K562 (cell line): ENCODE measurements around the gene CORIN. TPM values are rescaled to one million over a fixed set of nuclear protein-coding genes. Genes with fewer than 3 reads are reported as not detected.

Experiments
- ATAC-seq: fragments of 200-7000 bp; cut with Tn5 transposase; 3 replicates; pipeline ENCODE4 v1.9.1; 2020; ENCODE audit warnings: moderate library complexity
- BruUV-seq: library from RNA; stranded (reverse); fragments of 400-500 nt; replicated peaks from 2 replicates; lab custom pipeline; 2021; lab: Mats Ljungman, UMichigan
- CTCF ChIA-PET: fragments of 300-600 bp; formaldehyde crosslinking; extraction: SDS; loops from one replicate; lab custom pipeline; 2021; ENCODE audit warnings: low intra/inter-chr PET ratio; lab: Yijun Ruan, JAX
- POLR2A ChIA-PET: fragments of 300-600, 350-650 bp; sonication (Branson Sonifier 250); formaldehyde crosslinking; extraction: SDS; loops from one replicate; lab custom pipeline; 2021; ENCODE audit warnings: antibody characterized with exemption, inconsistent platforms; lab: Yijun Ruan, JAX
- DNase-seq, 4 experiments: peaks; one replicate each; pipeline versions ENCODE4 v3.0.0 to v3.0.0-alpha.2; 2011 to 2018; ENCODE audit warnings: low spot score in 3 of 4, mixed read lengths in 3 of 4; ENCODE audit errors: extremely low read depth in 1 of 4
- FAIRE-seq: peaks from 2 replicates; lab custom pipeline; 2011; peaks lifted over from hg19 to GRCh38; lab: Jason Lieb, UNC
- H2AFZ ChIP-seq: 2 replicates; pipeline ENCODE4 v1.6.0; 2011; ENCODE audit warnings: low read depth, low read length, control low read depth, inconsistent platforms
- H3K27ac ChIP-seq: fragments of 200-600 bp; 3 replicates; pipeline ENCODE4 v1.8.0; 2011; ENCODE audit warnings: low read depth, mild to moderate bottlenecking, control low read depth, inconsistent platforms, low read length, moderate library complexity, mixed read lengths; ENCODE audit errors: extremely low read depth
- H3K27me3 ChIP-seq, 2 experiments: fragments of 300-600 bp in 1 of 2; 2 replicates in 1 of 2; 3 replicates in 1 of 2; pipeline versions ENCODE4 v1.6.0 to v1.8.0; 2011; ENCODE audit warnings: inconsistent platforms in 2 of 2, low read length in 2 of 2, mild to moderate bottlenecking in 1 of 2, mixed read lengths in 1 of 2, moderate library complexity in 1 of 2; ENCODE audit not compliant: control insufficient read depth in 2 of 2, insufficient read depth in 2 of 2
- H3K36me3 ChIP-seq: fragments of 300-600 bp; 3 replicates; pipeline ENCODE4 v1.8.0; 2011; ENCODE audit warnings: mild to moderate bottlenecking, low read length, inconsistent platforms; ENCODE audit not compliant: control insufficient read depth, insufficient read depth
- H3K4me1 ChIP-seq, 2 experiments: fragments of 200-600 bp in 1 of 2; replicated peaks in 1 of 2; 2 replicates in 1 of 2; 3 replicates in 1 of 2; pipeline versions ENCODE4 v1.5.1 to v1.8.0; 2011; ENCODE audit warnings: inconsistent platforms in 2 of 2, low read length in 2 of 2, mild to moderate bottlenecking in 1 of 2, mixed read lengths in 1 of 2, moderate library complexity in 1 of 2; ENCODE audit not compliant: control insufficient read depth in 2 of 2, insufficient read depth in 2 of 2
- H3K4me2 ChIP-seq: 2 replicates; pipeline ENCODE4 v1.6.1; 2011; ENCODE audit warnings: low read length, control low read depth, inconsistent platforms, mixed read lengths; ENCODE audit not compliant: insufficient read depth
- H3K4me3 ChIP-seq: fragments of 200-600 bp; sonication (generic), shearing (Covaris generic); 2 replicates; pipeline ENCODE4 v1.5.1; 2016; ENCODE audit warnings: control low read depth, inconsistent platforms
- H3K79me2 ChIP-seq: fragments of 200-600 bp; 3 replicates; pipeline ENCODE4 v1.8.0; 2011; ENCODE audit warnings: low read length, inconsistent platforms; ENCODE audit not compliant: control insufficient read depth, insufficient read depth
- H3K9ac ChIP-seq, 2 experiments: 2 replicates each; pipeline versions ENCODE4 v1.6.0 to v1.6.1; 2011; ENCODE audit warnings: low read depth in 2 of 2, low read length in 2 of 2, control low read depth in 1 of 2, inconsistent platforms in 1 of 2, mild to moderate bottlenecking in 1 of 2, mixed read lengths in 1 of 2; ENCODE audit not compliant: insufficient read depth in 1 of 2
- H3K9me1 ChIP-seq: one replicate; pipeline ENCODE4 v1.6.0; 2011; ENCODE audit warnings: inconsistent platforms, mild to moderate bottlenecking, low read length, moderate library complexity; ENCODE audit not compliant: control insufficient read depth, insufficient read depth
- H3K9me3 ChIP-seq: replicated peaks from 2 replicates; pipeline ENCODE4 v1.5.1; 2011; ENCODE audit warnings: low read depth, low read length, inconsistent platforms; ENCODE audit not compliant: control insufficient read depth, insufficient read depth
- H4K20me1 ChIP-seq: replicated peaks from 2 replicates; pipeline ENCODE4 v1.6.1; 2011; ENCODE audit warnings: low read length, inconsistent platforms, mixed read lengths; ENCODE audit not compliant: control insufficient read depth, insufficient read depth
- BHLHE40 ChIP-seq: IDR thresholded peaks from 2 replicates; pipeline ENCODE4 v1.6.1; 2011; ENCODE audit warnings: low read length, improper control_type of control experiment
- BMI1 ChIP-seq: fragments of 150-350 bp; IDR thresholded peaks from 2 replicates; pipeline ENCODE4 v1.6.1; 2014; ENCODE audit warnings: low read length
- CCAR2 ChIP-seq: fragments of 200-400 bp; formaldehyde crosslinking; IDR thresholded peaks from 2 replicates; pipeline ENCODE4 v1.6.1; 2017; ENCODE audit warnings: mild to moderate bottlenecking, low read depth, low read length
- HDAC3 ChIP-seq: fragments of 450-650 bp; IDR thresholded peaks from 2 replicates; pipeline ENCODE4 v1.6.1; 2018; ENCODE audit warnings: borderline replicate concordance, mild to moderate bottlenecking, moderate library complexity; ENCODE audit not compliant: partially characterized antibody
- JUND ChIP-seq, 2 experiments: IDR thresholded peaks; 2 replicates in 1 of 2; 3 replicates in 1 of 2; pipeline ENCODE4 v1.6.1; 2011; ENCODE audit warnings: borderline replicate concordance in 2 of 2, low read depth in 2 of 2, low read length in 2 of 2, improper control_type of control experiment in 1 of 2, missing biosample characterization in 1 of 2, missing genetic modification characterization in 1 of 2, missing genetic modification reagents in 1 of 2
- KLF6 ChIP-seq: fragments of 250-450 bp; sonication (Bioruptor Pico); IDR thresholded peaks from 2 replicates; pipeline ENCODE4 v1.4.0; 2020; ENCODE audit warnings: mild to moderate bottlenecking, moderate library complexity, borderline replicate concordance
- MCM5 ChIP-seq: fragments of 450-650 bp; IDR thresholded peaks from 2 replicates; pipeline ENCODE4 v1.6.1; 2016; ENCODE audit warnings: low read depth
- MEF2D ChIP-seq: conservative IDR thresholded peaks from 2 replicates; pipeline ENCODE4 v1.6.1; 2016; ENCODE audit warnings: low read depth, missing genetic modification characterization, missing compliant biosample characterization
- PML ChIP-seq: IDR thresholded peaks from 2 replicates; pipeline ENCODE4 v1.6.1; 2012; ENCODE audit warnings: low read length, inconsistent platforms
- SIRT6 ChIP-seq: IDR thresholded peaks from one replicate; pipeline ENCODE4 v1.6.1; 2012; ENCODE audit warnings: low read depth, mild to moderate bottlenecking, control low read depth, inconsistent platforms, low read length, moderate library complexity
- TCF7L2 ChIP-seq: fragments of 150-350 bp; IDR thresholded peaks from 2 replicates; pipeline ENCODE4 v1.6.1; 2016; ENCODE audit warnings: low read depth, mild to moderate bottlenecking, low read length, moderate library complexity
- ZBED1 ChIP-seq: IDR thresholded peaks from 2 replicates; pipeline ENCODE4 v1.6.1; 2014
- WGBS: fragments of 100-300 bp; shearing (Covaris generic); methylation state at CpG from one replicate; pipeline ENCODE4 v1.1.6; 2016; ENCODE audit warnings: low coverage, mixed read lengths; ENCODE audit not compliant: insufficient coverage; ENCODE audit errors: missing lambda C conversion rate; 5-methylcytosine and 5-hydroxymethylcytosine counted together
- in situ Hi-C: fragments of 300-500 bp; cut with MboI; formaldehyde crosslinking; loops from 4 replicates; pipeline ENCODE4 v1.15.0; 2018; ENCODE audit warnings: inconsistent platforms, mixed read lengths
- intact Hi-C: fragments of 100-400 bp; cut with micrococcal nuclease; formaldehyde crosslinking; loops from 2 replicates; pipeline ENCODE4 v1.14.2; 2022
- polyA plus RNA-seq, 8 experiments: library from polyadenylated mRNA; depleted of rRNA in 4 of 8; stranded (reverse) in 5 of 8; unstranded in 3 of 8; fragments of >200 nt; fragmentation: Nextera tagmentation in 2 of 8; fragmentation: Illumina TruSeq in 1 of 8; extraction: Ambion mirVana in 2 of 8; extraction: Trizol in 1 of 8; gene quantifications; 2 replicates each; pipeline versions ENCODE4 v1.2.1 to v1.2.3, GENCODE V29; 2011 to 2014; ENCODE audit warnings: inconsistent platforms in 1 of 8, missing spikeins in 1 of 8
- total RNA-seq, 7 experiments: library from RNA; depleted of rRNA in 6 of 7; stranded (reverse); fragments of >200 nt in 6 of 7; fragmentation: Illumina TruSeq in 2 of 7; extraction: Trizol in 2 of 7; gene quantifications; 2 replicates each; pipeline versions ENCODE4 v1.2.1 to v1.2.3, GENCODE V29; 2011 to 2021; ENCODE audit warnings: low replicate concordance in 1 of 7
- TF ChIP-seq, protein P1 (sequence below): fragments of 250-450 bp; sonication (Bioruptor Pico); IDR thresholded peaks from 2 replicates; pipeline ENCODE4 v1.9.0; 2021; ENCODE audit warnings: mild to moderate bottlenecking
- TF ChIP-seq, protein P2 (sequence below): fragments of 250-450 bp; sonication (Bioruptor Pico); IDR thresholded peaks from 2 replicates; pipeline ENCODE4 v1.4.0; 2020; ENCODE audit warnings: mild to moderate bottlenecking, moderate library complexity
- TF ChIP-seq, protein P3 (sequence below): sonication (generic); formaldehyde crosslinking; IDR thresholded peaks from 2 replicates; pipeline ENCODE4 v1.8.1; 2023; ENCODE audit warnings: mild to moderate bottlenecking, missing genetic modification reagents, moderate library complexity
- TF ChIP-seq, protein P4 (sequence below): fragments of 250-450 bp; sonication (Bioruptor Pico); IDR thresholded peaks from 2 replicates; pipeline ENCODE4 v1.8.0; 2022; ENCODE audit warnings: inconsistent platforms

The CORIN gene
- total and polyA plus RNA-seq, 9 of the 15 experiments (the other 6 are each of a cell fraction or from before 2014, with no cell fraction given) = 0.04 to 0.31 (median 0.08) TPM; not detected in 4

DNA sequence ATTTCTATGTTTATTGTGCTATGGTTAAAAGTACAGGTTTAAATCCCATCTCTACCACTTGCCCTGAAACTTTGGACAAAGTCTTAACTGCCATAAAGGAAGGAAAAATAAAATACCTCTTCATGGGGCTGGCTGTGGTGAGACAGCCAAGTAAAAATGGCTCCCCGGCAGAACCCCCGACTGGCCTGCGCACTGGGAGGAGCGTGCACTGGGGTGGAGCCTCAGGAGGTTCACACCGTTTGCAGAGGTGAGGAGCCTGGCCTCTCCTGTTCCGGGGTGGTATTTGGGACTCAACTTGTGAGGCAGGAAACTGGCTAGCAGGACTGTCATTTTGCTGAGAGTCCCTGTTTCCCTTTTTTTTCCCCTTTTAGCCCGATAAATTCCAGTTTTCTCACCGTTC is 47.8 kb downstream of the CORIN start (continued):
- TF ChIP-seq, protein P1, sequence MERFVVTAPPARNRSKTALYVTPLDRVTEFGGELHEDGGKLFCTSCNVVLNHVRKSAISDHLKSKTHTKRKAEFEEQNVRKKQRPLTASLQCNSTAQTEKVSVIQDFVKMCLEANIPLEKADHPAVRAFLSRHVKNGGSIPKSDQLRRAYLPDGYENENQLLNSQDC (CRISPR knock-in tag) = no peak
- TF ChIP-seq JUND (IDR thresholded peaks at IDR 0.05; ENCODE audit: borderline replicate concordance, low read depth, low read length) = no peak
- no peak for TF ChIP-seq JUND (tag; IDR thresholded peaks at IDR 0.05; ENCODE audit: borderline replicate concordance, low read depth, low read length)
- TF ChIP-seq, protein P2, sequence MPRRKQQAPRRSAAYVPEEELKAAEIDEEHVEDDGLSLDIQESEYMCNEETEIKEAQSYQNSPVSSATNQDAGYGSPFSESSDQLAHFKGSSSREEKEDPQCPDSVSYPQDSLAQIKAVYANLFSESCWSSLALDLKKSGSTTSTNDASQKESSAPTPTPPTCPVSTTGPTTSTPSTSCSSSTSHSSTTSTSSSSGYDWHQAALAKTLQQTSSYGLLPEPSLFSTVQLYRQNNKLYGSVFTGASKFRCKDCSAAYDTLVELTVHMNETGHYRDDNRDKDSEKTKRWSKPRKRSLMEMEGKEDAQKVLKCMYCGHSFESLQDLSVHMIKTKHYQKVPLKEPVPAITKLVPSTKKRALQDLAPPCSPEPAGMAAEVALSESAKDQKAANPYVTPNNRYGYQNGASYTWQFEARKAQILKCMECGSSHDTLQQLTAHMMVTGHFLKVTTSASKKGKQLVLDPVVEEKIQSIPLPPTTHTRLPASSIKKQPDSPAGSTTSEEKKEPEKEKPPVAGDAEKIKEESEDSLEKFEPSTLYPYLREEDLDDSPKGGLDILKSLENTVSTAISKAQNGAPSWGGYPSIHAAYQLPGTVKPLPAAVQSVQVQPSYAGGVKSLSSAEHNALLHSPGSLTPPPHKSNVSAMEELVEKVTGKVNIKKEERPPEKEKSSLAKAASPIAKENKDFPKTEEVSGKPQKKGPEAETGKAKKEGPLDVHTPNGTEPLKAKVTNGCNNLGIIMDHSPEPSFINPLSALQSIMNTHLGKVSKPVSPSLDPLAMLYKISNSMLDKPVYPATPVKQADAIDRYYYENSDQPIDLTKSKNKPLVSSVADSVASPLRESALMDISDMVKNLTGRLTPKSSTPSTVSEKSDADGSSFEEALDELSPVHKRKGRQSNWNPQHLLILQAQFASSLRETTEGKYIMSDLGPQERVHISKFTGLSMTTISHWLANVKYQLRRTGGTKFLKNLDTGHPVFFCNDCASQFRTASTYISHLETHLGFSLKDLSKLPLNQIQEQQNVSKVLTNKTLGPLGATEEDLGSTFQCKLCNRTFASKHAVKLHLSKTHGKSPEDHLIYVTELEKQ (CRISPR knock-in tag) = no peak
- TF ChIP-seq, all 486 proteins: peak for 2

DNA sequence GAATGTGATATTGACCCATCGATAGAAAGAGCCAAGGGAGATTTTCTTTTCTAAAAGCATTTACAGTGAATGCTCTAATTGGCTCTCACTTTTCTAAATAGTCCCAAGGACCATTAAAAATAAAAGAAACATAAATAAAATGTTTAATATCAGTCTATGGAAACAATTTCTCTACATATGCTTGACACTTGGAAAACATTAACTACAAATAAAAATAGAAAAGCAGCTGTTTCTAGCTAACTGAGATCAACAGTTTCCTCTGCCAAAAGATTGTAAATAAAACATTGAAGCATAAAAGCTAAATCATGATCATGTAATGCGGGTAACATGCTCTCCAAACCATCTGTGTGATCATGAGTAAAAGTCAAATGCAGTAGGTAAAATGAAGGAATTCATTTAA is 49.7 kb downstream of the CORIN start:
- Histone ChIP-seq H3K27ac (no peak overlapping the region), H4K20me1 (no peaks in the 10 kb centered on the region), H3K9ac (no peak overlapping the region), H3K27me3 (peaks cover 6% of the 10 kb centered on the region in 2 experiments; a peak in 2 of 5 replicates), H3K9me1 (no peaks in the 10 kb centered on the region), H3K4me1 (no peaks in the 10 kb centered on the region), H3K9me3 (no peaks in the 10 kb centered on the region), H3K4me3 (no peak overlapping the region), H2AFZ (no peak overlapping the region), H3K79me2 (no peaks in the 10 kb centered on the region), H3K4me2 (no peak overlapping the region), H3K36me3 (no peaks in the 10 kb centered on the region)
- BruUV-seq = no TSS peak
- 0% methylated on average over 2 of the region's 2 CpGs for WGBS
- CTCF ChIA-PET = no interaction called here
- no peak for DNase-seq
- intact Hi-C loops (no loop called here), in situ Hi-C loops (no loop called here)
- POLR2A ChIA-PET = no interaction called here
- no peak for ATAC-seq
- no peak for FAIRE-seq
- no peak for TF ChIP-seq PML
- TF ChIP-seq, protein P3, sequence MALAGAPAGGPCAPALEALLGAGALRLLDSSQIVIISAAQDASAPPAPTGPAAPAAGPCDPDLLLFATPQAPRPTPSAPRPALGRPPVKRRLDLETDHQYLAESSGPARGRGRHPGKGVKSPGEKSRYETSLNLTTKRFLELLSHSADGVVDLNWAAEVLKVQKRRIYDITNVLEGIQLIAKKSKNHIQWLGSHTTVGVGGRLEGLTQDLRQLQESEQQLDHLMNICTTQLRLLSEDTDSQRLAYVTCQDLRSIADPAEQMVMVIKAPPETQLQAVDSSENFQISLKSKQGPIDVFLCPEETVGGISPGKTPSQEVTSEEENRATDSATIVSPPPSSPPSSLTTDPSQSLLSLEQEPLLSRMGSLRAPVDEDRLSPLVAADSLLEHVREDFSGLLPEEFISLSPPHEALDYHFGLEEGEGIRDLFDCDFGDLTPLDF (CRISPR knock-in tag) = no peak
- TF ChIP-seq BHLHE40 = no peak
- TF ChIP-seq MCM5 = no peak
- TF ChIP-seq BMI1 = no peak
- TF ChIP-seq ZBED1 = no peak
- no peak for TF ChIP-seq MEF2D (tag)
- TF ChIP-seq SIRT6 = no peak
- TF ChIP-seq, protein P4, sequence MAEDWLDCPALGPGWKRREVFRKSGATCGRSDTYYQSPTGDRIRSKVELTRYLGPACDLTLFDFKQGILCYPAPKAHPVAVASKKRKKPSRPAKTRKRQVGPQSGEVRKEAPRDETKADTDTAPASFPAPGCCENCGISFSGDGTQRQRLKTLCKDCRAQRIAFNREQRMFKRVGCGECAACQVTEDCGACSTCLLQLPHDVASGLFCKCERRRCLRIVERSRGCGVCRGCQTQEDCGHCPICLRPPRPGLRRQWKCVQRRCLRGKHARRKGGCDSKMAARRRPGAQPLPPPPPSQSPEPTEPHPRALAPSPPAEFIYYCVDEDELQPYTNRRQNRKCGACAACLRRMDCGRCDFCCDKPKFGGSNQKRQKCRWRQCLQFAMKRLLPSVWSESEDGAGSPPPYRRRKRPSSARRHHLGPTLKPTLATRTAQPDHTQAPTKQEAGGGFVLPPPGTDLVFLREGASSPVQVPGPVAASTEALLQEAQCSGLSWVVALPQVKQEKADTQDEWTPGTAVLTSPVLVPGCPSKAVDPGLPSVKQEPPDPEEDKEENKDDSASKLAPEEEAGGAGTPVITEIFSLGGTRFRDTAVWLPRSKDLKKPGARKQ (CRISPR knock-in tag) = no peak
- no peak for TF ChIP-seq CCAR2
- no peak for TF ChIP-seq KLF6
- TF ChIP-seq TCF7L2 = no peak
- TF ChIP-seq HDAC3 = no peak
